Body of pancreas (tissue), 4 donors: ENCODE measurements around the gene EYA2.

Experiments
- POLR2A ChIP-seq, 3 donors: fragments of 450-650 bp; IDR thresholded peaks; one replicate each; pipeline ENCODE4 v1.6.1; 2016; ENCODE audit warnings: antibody characterized with exemption in 3 of 3, mild to moderate bottlenecking in 2 of 3
- TF ChIP-seq, protein P1 (sequence below), 7 experiments: fragments of 450-650 bp in 4 of 7; fragments of 200-600 bp in 3 of 7; sonication (generic) in 3 of 7; IDR thresholded peaks; one replicate each; pipeline ENCODE4 v1.5.1; 2016 to 2019; ENCODE audit warnings: antibody characterized with exemption in 7 of 7

DNA sequence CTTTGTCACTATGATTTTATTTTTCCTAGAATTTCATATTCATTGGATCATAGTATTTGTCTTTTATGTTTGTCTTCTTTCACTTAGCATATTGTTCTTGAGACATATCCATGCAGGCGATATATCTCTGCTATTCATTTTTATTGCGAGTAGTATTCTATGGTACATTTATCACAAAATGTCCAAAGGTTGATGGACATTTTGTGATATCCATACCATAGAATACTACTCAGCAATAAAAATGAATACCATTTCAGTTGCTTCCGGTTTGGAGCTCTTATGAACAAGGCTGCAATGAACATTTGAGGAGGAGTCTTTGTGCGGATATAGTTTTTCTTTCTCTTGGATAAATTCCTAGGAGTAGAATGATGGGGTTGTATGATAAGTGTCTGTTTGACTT, 28.8 kb upstream of the EYA2 start:
- TF ChIP-seq, protein P1, sequence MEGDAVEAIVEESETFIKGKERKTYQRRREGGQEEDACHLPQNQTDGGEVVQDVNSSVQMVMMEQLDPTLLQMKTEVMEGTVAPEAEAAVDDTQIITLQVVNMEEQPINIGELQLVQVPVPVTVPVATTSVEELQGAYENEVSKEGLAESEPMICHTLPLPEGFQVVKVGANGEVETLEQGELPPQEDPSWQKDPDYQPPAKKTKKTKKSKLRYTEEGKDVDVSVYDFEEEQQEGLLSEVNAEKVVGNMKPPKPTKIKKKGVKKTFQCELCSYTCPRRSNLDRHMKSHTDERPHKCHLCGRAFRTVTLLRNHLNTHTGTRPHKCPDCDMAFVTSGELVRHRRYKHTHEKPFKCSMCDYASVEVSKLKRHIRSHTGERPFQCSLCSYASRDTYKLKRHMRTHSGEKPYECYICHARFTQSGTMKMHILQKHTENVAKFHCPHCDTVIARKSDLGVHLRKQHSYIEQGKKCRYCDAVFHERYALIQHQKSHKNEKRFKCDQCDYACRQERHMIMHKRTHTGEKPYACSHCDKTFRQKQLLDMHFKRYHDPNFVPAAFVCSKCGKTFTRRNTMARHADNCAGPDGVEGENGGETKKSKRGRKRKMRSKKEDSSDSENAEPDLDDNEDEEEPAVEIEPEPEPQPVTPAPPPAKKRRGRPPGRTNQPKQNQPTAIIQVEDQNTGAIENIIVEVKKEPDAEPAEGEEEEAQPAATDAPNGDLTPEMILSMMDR (IDR thresholded peaks at IDR 0.05), result no peak
- no peak for TF ChIP-seq POLR2A (IDR thresholded peaks at IDR 0.05)
